ENCODE measurements around the gene FANCC. TPM values are rescaled to one million over a fixed set of nuclear protein-coding genes. Genes with fewer than 3 reads are reported as not detected.

The FANCC gene
- total RNA-seq, 1 experiment from 2014 or later: 19.4 TPM

GRCh38 chr9:95079461-95079860 lies 238.0 kb downstream of the FANCC start:
- H3K27me3 ChIP-seq (ENCODE audit: insufficient read depth, low read length): no peaks in the 10 kb centered on the region
- RAD21 ChIA-PET (ENCODE audit: low non-redundant PET in 1 of 2, low total read pairs in 2 of 2, uncharacterized antibody in 2 of 2, unreplicated experiment in 2 of 2): no interaction called here
- H3K27ac ChIP-seq (ENCODE audit: low read depth, low read length): no peak overlapping the region
- DNase-seq (ENCODE audit: low read depth, low spot score) (no peak), ATAC-seq (no peak)
- H3K79me2 ChIP-seq (ENCODE audit: insufficient read depth, low read length): no peaks in the 10 kb centered on the region
- H2AFZ ChIP-seq (ENCODE audit: low read depth, low read length, poor library complexity, severe bottlenecking): no peak overlapping the region
- H4K20me1 ChIP-seq (ENCODE audit: insufficient read depth): no peaks in the 10 kb centered on the region
- no peak for TF ChIP-seq ZNF274 (IDR thresholded peaks at IDR 0.05; ENCODE audit: low read depth, low read length)
- intact Hi-C loops (cut with micrococcal nuclease): no loop called here
- POLR2A ChIA-PET: no interaction called here
- H3K4me2 ChIP-seq (ENCODE audit: low read length): no peak overlapping the region
- CTCF ChIA-PET: no interaction called here
- H3K4me1 ChIP-seq (ENCODE audit: control insufficient read depth in 1 of 2, insufficient read depth in 2 of 2, low read length in 2 of 2): peaks cover 0 to 5% of the 10 kb centered on the region in 2 experiments; a peak in 2 of 4 replicates
- H3K9me2 ChIP-seq (ENCODE audit: insufficient read depth): no peaks in the 10 kb centered on the region
- peaks cover 0 to 8% of the 10 kb centered on the region in 2 experiments; a peak in 2 of 4 replicates for H3K36me3 ChIP-seq (ENCODE audit: control insufficient read depth in 1 of 2, insufficient read depth in 2 of 2, low read length in 2 of 2)
- H3K4me3 ChIP-seq (replicated peaks in 1 of 2; ENCODE audit: low read depth in 1 of 2, low read length in 2 of 2): no peak overlapping the region
- BruUV-seq (replicated peaks): no TSS peak
- H3K9ac ChIP-seq (ENCODE audit: low read length): no peak overlapping the region
- no peaks in the 10 kb centered on the region for H3K9me3 ChIP-seq (ENCODE audit: control insufficient read depth in 1 of 2, insufficient read depth in 1 of 2, low read depth in 1 of 2, low read length in 2 of 2)

- DNase-seq (ENCODE audit: low read depth, low spot score): no peak
- H3K4me1 ChIP-seq (ENCODE audit: control insufficient read depth in 1 of 2, insufficient read depth in 2 of 2, low read length in 2 of 2): peaks cover 0 to 5% of the 10 kb centered on the region in 2 experiments; a peak in 2 of 4 replicates
- no peaks in the 10 kb centered on the region for H3K79me2 ChIP-seq (ENCODE audit: insufficient read depth, low read length)
- H3K9me3 ChIP-seq (ENCODE audit: control insufficient read depth in 1 of 2, insufficient read depth in 1 of 2, low read depth in 1 of 2, low read length in 2 of 2): no peaks in the 10 kb centered on the region
- ATAC-seq: no peak
- no peak overlapping the region for H3K9ac ChIP-seq (ENCODE audit: low read length)
- no peaks in the 10 kb centered on the region for H3K27me3 ChIP-seq (ENCODE audit: insufficient read depth, low read length)
- TF ChIP-seq EZH2 (IDR thresholded peaks at IDR 0.05) (no peak), MAX (IDR thresholded peaks at IDR 0.05) (no peak), YY1 (IDR thresholded peaks at IDR 0.05; ENCODE audit: extremely low read depth, insufficient replicate concordance, low read depth, low read length) (no peak), TCF7L2 (IDR thresholded peaks at IDR 0.05; ENCODE audit: borderline replicate concordance, extremely low read depth, insufficient read depth, insufficient read length) (no peak), ELF1 (IDR thresholded peaks at IDR 0.05; ENCODE audit: borderline replicate concordance, low read depth) (no peak), CEBPB (IDR thresholded peaks at IDR 0.05; ENCODE audit: low read depth) (no peak), ATF3 (IDR thresholded peaks at IDR 0.05) (no peak)
- no peak overlapping the region for H3K4me3 ChIP-seq (replicated peaks in 1 of 2; ENCODE audit: low read depth in 1 of 2, low read length in 2 of 2)
- H3K36me3 ChIP-seq (ENCODE audit: control insufficient read depth in 1 of 2, insufficient read depth in 2 of 2, low read length in 2 of 2): peaks cover 0 to 8% of the 10 kb centered on the region in 2 experiments; a peak in 2 of 4 replicates
- intact Hi-C loops (cut with micrococcal nuclease): no loop called here
- no peaks in the 10 kb centered on the region for H4K20me1 ChIP-seq (ENCODE audit: insufficient read depth)
- no TSS peak for BruUV-seq (replicated peaks)
- CTCF ChIA-PET: no interaction called here
- POLR2A ChIA-PET: no interaction called here
- H2AFZ ChIP-seq (ENCODE audit: low read depth, low read length, poor library complexity, severe bottlenecking): no peak overlapping the region
- H3K9me2 ChIP-seq (ENCODE audit: insufficient read depth): no peaks in the 10 kb centered on the region
- no peak overlapping the region for H3K4me2 ChIP-seq (ENCODE audit: low read length)
- RAD21 ChIA-PET (ENCODE audit: low non-redundant PET in 1 of 2, low total read pairs in 2 of 2, uncharacterized antibody in 2 of 2, unreplicated experiment in 2 of 2): no interaction called here
- no peak overlapping the region for H3K27ac ChIP-seq (ENCODE audit: low read depth, low read length)
Measured at GRCh38 chr9:95078939-95079338, 238.6 kb downstream of the FANCC start.
